OCI-M2 (cell line): ENCODE data around the gene NAT8.
"Not testable (repeated sequence)": the region's sequence is repeated elsewhere in the genome, so short reads cannot be mapped to it uniquely, and the experiment has no call there.

ENCODE experiments used
- DNase-seq: peaks from one replicate; lab custom pipeline; 2025; ENCODE audit not compliant: unreplicated experiment; lab: John Stamatoyannopoulos, UW

NAT8 gene

GRCh38 chr2:73638429-73638828 lies 3.8 kb downstream of the NAT8 start:
- DNase-seq = no peak

- not testable (repeated sequence) for DNase-seq
Observed at GRCh38 chr2:73636977-73637376, 5.2 kb downstream of the NAT8 start.

DNA sequence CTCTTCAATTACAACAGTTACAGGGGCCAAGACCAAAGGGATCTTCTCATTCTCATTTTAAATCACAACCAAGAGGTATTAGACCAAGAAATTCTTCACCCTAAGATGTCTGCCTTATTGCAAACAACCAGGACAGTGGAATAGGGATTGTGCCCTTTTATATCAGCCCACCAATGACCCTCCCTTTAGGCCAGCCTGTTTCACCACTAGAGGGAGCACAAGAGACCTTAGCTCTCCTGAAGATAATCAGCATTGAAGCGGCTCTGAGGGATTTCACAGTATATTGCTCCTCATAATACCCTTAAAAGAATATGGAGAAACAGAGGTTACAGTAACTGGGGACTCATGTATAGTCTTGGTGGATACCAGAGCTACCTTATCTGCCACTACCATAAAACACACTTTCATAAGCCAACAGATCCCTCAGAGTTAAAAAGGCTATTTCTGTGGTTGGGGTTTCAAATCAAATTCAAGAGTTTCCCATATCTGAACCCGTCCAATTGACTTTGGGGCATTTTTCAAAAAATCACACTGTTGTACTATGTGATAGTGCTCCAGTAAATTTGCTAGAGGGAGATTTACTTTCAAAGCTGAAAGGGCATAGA lies 11.5 kb downstream of the NAT8 start:
- not testable (repeated sequence) for DNase-seq

DNA sequence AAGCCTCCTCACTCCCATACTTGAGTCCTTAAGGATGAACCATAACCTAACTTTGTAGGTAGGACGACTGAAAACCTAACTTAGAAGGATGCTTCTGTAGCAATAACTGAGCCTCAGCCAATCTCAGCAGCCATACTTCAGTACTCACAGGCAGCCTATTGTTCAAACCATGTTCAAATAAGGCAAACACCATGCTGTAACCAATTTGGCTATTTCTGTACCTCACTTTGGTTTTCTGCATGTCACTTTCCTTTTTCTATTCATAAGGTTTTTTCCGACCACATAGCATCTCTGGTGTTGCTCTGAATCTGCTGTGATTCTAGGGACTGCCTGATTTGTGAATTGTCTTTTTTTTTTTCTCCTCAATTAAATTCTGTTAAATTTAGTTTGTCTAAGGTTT lies 13.7 kb downstream of the NAT8 start:
- DNase-seq = not testable (repeated sequence)

- not testable (repeated sequence) for DNase-seq
Observed at GRCh38 chr2:73626237-73626636, 16.0 kb downstream of the NAT8 start.

DNA sequence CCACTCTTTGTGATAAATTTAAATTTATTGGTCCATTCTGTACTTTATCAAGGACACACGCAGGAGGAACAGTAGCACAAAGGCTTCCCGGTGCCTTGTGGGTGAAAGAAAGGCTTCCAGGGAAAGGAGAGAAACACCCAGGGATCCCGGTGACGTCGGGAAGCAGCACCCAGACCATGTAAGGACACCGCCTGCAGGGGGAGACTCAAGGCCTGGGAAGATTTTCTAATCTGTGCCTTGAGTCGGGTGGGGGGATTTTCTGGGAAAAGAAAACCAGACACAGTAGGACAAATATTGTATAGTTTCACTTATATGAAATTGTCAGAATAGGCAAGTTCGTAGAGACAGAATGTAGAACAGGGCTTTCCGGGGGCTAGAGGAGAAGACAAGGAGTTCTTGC lies 17.6 kb downstream of the NAT8 start:
- not testable (repeated sequence) for DNase-seq

GRCh38 chr2:73624036-73624435 lies 18.2 kb downstream of the NAT8 start:
- DNase-seq = not testable (repeated sequence)

GRCh38 chr2:73619925-73620324 lies 22.3 kb downstream of the NAT8 start:
- DNase-seq = not testable (repeated sequence)

GRCh38 chr2:73614997-73615396 lies 27.2 kb downstream of the NAT8 start:
- no peak for DNase-seq

DNA sequence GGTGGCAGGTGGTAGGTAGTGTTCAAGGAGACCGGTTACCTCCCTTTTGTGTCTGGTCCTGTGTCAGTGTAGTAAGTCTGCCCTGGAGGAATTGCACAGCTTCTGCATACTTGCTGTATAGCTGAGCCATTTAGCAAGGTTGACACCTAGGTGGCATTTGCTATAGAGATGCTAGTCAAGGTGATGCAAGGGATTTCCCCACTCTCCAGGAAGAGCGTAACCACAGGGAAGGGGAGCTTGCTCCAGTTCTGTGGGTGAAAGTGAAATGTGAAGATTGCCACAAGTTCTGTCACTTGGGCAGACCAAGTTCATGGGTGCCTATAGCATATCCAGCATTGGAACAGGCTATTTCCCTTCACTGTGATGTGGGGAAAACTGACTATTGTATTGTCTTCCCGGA lies 28.1 kb downstream of the NAT8 start:
- DNase-seq = no peak

DNA sequence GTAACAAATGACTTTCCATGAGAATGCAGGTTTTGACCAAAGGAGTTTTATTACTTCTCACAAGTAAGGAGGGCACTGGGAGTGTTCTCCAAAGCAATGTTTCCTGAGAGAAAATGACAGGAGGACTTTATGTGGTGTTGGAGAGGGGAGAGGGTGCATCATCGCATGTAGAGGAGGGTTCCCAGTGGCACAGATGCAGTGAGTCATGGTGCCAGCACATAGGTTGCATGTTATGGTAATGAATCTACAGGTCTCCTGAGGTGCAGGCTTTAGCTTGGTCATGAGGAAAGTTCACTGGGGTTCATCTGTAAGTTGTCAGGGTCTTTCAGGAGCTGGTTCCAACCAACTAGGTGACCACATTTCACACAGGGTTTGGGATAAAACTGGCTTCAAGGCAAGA lies 30.4 kb downstream of the NAT8 start:
- no peak for DNase-seq

GRCh38 chr2:73611193-73611592 lies 31.0 kb downstream of the NAT8 start:
- no peak for DNase-seq

DNA sequence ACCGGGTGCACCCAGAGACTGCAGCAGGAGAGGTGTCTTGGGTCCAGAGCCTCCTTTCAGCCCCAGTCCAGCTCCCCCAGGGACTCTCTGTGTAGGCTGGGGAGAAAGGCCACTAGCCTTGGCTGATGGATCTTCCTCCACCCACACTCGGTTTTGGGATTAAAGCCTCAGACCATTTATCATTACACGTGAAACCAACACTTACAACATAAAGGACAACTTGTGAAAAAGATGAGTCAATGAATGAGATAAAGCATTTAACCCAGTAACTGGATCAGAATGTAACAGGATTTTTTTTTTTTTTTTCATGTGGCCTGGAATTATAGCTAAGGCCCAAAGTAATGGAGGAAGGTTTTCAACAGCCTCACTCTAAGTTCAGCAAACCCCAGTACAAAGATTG lies 32.1 kb downstream of the NAT8 start:
- no peak for DNase-seq

DNA sequence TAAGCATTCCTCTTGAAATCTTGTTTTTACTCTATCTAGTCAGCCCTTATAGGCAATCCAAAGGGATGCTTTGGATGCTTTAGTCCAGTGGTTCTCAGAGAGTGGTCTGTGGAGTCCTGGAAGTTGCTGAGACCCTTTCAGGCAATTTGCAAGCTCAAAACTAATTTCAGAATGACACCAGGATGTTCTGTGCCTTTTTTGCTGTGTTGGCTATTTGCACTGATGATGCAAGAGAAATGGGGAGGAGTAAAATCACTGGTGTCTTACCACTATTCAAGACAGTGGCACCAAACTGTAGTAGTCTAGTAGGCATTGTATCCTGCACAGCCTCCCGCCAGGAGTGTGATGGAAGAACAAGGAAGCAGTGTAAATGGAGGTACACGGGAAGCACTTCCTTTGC lies 37.6 kb downstream of the NAT8 start:
- not testable (repeated sequence) for DNase-seq

GRCh38 chr2:73603099-73603588 lies 39.1 kb downstream of the NAT8 start:
- not testable (repeated sequence) for DNase-seq

DNA sequence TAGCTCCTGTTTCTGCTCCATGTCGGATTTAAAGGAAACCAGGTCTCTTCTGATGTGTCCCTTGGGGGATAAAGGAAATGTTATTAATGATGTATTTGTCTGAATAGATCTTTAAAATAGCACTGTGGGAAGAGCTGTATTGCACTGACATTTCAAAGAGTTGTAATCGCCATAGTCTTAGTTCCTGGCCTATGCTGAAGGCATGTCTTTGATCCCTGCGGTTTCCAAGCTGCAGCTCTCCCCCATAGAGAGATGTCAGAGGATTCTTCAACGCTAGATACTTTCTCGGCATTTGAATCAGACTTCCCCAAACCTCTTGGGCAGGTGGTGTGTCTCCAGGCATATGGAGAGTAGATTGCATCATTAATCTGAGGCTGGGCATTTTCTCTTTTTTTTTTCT lies 40.4 kb downstream of the NAT8 start:
- no peak for DNase-seq

- no peak for DNase-seq
Observed at GRCh38 chr2:73594251-73594650, 48.0 kb downstream of the NAT8 start.

DNA sequence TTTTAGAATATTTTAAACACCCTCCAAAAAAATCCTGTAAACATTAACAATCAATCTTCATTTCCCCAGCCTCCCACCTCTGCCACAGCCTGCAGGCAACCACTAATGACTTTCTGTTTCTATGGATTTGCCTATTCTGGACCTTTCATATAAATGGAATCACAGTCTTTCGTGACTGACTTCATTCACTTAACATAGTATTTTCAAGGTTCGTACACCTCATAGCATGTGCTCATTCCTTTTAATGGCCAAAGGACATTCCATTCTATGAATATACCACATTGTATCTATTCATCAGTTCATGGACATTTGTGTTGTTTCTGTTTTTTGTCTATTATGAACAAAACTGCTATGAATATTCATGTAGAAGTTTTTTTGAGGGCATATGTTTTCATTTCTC lies 48.5 kb downstream of the NAT8 start:
- DNase-seq = no peak
